ENCODE data around the gene BEST1.

GRCh38 chr11:61949169-61950034, 749 bp upstream of the BEST1 start:
- TF ChIP-seq CTCF (conservative IDR thresholded peaks at IDR 0.05 in 1 of 2, IDR thresholded peaks at IDR 0.05 in 1 of 2; ENCODE audit: extremely low read depth in 1 of 2, insufficient read depth in 1 of 2, low read depth in 1 of 2, low read length in 2 of 2) (no peak), EZH2 (IDR thresholded peaks at IDR 0.05; ENCODE audit: borderline replicate concordance, low read length) (no peak)
